GM11168 (cell line): ENCODE data around the gene PLP2.
"Not testable (repeated sequence)": the region's sequence is repeated elsewhere in the genome, so short reads cannot be mapped to it uniquely, and the experiment has no call there.

Source experiments
- in situ Hi-C: fragments of 300-500 bp; cut with MboI; formaldehyde crosslinking; loops from one replicate; pipeline ENCODE4 v1.12.0; 2022; ENCODE audit warnings: low sequenced_read_pairs; ENCODE audit not compliant: unreplicated experiment

The PLP2 gene

DNA sequence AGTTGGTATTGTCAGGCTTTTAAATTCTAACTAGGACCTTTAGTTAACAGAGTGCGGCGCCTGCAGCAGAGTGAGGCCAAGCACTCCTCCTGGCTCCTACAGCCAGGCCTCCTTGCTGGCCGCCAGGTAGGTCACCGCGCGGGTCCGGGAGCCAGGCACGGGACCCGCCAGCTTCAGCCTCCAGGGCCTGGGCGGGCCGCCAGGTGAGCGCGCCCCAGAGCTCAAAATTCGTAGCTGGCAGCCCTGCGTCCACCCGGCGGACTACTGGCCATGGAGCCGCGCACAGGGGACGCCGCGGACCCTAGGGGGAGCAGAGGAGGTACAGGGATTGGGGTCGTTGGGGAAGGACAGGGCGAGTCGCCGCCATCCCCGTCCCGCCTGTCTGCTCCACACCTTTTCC, 9.1 kb upstream of the PLP2 start, which contains the start of gene MAGIX:
MAGIX (plus strand) TSS at position 139 of the 400 bp plus-strand sequence; CDS start at position 271, 132 bp downstream.
- in situ Hi-C loops = no loop called here

DNA sequence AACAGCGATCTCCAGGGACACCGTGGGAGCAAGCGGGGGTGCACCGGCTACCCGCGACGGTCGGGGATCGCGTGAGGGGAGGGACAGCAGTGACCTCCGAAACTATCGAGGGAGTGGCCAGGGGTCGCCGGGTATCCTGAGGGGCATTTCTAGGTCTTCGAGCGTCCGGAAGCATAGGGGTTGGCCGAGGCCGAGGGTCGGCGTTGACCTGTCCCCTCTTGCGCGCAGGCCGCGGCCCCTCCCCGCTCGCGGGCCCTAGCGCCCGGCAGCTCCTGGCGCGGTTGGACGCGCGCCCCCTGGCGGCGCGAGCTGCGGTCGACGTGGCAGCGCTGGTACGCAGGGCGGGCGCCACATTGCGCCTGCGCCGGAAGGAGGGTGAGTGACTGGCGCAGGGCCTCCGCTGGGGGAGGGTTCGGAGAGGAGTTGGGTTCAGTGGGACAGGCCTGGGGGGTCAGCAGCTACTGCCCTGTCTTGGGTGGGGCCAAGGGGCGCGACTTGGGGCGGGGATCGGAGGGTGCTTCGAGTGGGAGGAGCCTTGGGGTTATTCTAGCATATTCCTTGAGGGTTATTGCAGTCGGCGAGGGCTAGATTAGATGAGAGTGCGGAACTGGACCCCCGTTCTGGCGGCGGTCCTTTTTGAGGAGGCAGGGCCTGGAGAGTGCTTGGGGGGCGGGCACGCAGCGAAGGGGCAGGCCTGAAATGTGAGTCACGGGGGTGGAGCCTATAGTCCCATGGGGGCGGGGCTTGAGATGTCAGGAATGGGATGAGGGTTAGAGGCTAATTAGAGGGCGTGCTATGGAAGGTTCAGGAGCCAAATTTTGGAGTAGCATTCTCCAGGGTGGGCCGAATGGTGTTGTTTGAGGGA, 7.9 kb upstream of the PLP2 start:
- in situ Hi-C loops = no loop called here

DNA sequence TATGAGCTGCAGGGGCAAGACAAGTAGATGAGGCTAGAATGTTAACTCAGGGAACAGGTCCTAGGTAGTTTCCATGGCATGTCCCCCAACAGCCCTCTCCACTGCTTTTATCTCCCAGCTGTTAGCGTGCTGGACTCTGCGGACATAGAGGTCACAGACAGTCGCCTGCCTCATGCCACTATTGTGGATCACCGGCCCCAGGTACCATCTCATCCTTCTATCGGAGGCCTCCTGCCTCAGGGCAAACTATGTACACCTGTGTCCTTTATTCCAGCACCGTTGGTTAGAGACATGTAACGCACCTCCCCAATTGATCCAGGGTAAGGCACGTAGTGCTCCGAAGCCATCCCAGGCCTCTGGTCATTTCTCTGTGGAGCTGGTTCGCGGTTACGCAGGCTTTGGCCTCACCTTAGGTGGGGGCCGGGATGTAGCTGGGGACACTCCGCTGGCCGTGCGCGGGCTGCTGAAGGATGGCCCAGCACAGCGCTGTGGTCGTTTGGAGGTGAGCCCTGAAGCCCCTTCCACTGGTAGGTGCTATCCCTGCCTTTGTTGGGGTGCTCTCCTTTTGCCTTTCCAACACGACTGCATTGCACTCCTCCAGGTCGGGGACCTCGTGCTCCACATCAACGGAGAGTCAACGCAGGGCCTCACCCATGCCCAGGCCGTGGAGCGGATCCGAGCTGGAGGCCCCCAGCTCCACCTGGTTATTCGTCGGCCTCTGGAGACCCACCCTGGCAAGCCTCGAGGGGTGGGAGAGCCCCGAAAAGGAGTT, 6.9 kb upstream of the PLP2 start:
- in situ Hi-C loops = no loop called here

DNA sequence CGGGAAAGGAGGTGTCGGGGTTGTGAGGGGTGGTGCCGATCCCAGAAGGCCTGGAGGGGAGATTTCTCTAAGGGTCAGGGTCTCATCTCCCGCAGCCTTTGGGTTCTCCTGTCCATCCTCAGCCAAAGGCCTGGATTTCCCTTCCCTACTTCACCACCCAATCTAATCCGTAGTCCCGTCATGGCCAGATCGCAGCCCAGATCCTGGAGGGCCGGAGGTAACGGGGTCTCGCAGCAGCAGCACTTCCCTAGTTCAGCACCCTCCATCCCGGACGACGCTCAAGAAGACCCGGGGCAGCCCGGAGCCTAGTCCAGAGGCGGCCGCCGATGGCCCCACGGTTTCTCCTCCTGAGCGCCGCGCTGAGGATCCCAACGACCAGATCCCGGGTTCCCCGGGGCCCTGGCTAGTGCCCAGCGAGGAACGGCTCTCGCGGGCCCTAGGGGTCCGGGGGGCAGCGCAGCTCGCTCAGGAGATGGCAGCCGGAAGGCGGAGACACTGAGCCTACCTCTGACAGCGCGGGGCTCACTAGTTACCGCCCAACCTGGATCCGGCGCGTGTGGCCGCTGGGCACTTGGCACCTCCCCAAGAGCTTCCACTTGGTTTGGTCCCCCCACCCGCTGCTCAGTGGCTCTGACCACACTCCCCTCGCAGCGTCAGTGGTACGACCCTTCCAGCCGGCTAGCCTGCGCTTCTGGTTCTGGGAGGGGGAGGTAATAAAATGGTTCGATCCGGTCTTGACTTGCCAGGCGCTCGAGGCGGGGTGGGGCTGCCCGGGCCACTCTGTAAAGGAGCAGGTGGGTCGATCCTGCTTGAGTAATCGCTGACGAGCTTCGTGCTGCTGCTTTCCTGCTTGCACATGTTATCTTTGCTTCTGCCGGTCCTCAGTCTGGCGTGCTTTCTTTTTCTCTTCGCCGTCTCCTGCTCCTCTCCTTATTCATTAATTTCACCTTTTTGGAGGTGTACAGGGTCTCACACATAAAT, 5.5 kb upstream of the PLP2 start:
- in situ Hi-C loops = no loop called here

DNA sequence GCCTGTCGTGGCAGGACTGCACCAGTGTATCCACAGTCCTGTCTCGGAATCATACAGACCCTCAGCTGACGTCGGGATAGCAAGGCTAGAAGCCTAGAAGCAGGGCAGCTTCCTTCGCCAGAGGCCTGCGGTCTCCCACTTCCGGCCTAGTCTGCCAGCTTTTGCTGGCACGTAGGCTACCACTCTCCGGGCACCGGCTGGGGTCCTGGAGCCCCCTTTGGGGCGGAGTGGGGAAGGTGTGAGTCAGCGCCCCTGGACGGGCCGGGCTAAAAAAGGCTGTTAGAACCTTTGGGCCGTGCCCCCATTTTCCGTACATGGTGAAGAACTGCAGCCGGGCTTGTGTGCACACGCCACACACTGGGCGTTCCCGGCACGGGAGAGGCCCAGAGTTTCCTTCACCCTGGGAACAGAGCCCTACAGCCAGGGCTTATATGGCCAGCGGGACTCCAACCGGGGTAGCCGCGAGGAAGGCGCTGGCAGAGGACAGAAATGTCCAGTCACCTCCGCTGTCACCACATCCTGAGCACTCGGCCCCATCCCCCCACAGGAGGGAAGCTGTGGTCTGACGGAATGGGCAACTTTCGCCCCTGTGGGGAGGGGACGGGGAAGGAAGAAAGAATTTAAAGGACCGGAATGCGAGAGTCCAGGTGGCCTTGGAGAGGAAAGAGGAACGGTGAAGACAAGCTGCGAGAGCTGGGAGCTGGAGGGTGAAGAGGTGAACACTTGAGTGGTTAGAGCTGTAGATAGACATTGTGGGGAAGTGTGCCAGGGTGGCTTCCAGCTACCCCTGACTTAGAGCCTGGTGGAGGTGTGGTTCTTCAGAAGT, 4.6 kb upstream of the PLP2 start:
- in situ Hi-C loops = no loop called here

DNA sequence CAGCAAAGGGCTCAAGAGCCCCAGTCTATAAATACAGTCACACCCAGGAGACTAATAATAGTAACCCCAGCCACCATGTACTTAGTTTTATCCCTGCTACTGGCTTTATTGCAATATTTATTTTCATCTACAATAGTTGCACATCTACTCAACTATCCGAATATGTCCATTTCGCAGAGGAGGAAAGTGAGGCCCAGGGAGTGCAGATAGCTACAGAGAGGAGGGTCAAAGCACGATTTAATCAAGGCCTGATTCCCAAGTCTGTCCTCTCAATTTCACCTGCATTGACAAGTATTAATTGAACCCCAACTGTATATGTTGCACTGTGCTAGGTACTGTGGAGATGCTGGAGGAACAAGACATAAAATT, 4.0 kb upstream of the PLP2 start:
- in situ Hi-C loops = no loop called here

DNA sequence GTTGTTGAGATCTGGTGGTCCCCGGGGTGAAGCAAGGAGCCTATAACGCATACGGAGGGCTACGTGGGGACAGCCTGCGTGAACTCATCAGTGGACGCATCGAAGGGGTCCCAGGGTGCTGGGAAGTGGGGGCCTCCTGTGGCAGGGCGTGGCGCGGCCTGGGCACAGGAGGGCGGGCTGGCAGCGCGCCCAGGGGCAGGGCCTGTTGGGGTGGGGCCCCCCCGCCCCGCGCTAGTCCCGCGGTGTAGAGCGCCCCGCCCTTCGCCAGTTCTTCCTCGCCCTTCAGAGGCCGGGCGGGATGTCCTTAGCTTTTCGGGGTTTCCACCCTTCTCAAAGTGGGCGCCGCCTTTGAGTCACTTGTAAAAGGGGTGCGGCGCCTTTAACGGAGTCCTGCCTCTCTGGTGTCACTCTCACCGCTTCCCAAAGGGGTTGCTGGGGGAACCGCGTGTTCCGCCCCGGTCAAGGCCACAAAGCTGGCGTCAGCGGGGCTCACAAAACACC, 632 bp downstream of the PLP2 start:
- in situ Hi-C loops = no loop called here

DNA sequence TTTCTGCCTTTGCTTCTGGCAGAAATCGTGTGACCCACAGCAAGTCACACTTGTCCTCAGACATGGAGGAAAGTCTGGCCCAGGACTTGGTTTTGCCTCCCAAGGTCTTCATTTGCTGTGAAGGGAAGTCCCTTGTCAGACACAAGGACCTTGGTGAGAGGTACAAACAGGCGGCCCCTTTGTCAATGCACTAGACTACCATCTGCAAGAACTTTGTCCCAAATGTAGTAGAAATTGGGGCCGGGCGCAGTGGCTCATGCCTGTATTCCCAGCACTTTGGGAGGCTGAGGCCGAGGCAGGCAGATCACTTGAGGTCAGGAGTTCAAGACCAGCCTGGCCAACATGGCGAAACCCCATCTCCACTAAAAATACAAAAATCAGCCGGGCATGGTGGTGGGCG, 1.8 kb downstream of the PLP2 start:
- in situ Hi-C loops = not testable (repeated sequence)

DNA sequence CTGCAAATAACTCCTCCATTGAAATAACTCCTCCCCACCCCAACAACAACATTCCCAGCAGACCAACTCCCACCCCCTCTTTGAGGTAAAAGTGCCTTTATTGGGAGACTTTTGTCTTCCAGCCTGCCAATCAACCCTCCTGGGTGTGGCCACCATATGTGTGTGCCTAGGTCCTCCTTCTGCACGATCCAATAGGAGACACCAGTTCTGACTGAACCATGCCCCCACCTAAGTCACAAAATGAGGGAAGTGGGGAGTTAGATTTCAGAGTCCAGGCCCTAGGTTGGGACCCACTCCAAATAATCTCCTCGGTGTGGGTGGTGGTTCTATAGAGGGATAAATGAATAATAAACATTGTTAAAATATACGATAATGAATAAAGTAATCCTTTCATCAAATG, 3.0 kb downstream of the PLP2 start:
- in situ Hi-C loops = no loop called here

DNA sequence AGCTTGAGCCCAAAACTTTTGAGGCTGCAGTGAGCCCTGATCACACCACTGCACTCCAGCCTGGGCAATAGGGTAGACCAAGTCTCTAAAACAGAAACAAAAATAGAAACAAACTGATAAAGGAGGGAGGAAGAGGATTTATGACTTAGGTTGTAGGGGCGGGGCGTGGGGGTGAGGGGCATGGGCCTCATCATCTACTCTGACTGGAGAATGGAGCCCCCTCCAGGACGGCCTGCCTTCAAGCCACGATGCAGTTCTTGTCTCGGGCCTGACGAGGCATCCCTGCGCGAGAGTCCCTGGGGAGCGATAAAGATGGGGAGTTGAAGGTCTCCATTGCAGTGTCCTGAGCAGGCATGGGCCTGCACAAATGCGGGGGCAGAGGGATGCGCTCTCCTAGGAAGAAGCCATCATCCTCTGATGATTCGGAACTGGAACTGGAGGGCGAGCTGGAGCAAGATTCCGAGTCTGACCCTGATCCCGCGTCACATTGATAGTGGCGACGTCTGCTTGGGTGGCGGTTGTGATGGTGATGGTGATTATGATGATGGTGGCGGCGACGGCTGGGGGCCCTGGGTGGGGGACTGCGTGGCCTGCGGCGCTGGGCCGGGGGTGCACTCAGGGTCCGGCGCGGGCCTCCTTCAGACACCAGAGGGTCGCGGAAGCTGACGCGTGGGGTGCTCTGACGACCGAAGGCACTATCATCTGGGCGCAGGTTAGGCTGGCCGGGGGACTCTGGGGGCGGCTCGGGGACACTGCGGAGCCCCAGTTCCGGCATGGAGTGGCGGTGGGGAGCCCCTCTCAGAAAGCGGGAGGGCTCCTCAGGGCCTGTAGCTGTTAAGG, 4.0 kb downstream of the PLP2 start:
- in situ Hi-C loops = no loop called here

DNA sequence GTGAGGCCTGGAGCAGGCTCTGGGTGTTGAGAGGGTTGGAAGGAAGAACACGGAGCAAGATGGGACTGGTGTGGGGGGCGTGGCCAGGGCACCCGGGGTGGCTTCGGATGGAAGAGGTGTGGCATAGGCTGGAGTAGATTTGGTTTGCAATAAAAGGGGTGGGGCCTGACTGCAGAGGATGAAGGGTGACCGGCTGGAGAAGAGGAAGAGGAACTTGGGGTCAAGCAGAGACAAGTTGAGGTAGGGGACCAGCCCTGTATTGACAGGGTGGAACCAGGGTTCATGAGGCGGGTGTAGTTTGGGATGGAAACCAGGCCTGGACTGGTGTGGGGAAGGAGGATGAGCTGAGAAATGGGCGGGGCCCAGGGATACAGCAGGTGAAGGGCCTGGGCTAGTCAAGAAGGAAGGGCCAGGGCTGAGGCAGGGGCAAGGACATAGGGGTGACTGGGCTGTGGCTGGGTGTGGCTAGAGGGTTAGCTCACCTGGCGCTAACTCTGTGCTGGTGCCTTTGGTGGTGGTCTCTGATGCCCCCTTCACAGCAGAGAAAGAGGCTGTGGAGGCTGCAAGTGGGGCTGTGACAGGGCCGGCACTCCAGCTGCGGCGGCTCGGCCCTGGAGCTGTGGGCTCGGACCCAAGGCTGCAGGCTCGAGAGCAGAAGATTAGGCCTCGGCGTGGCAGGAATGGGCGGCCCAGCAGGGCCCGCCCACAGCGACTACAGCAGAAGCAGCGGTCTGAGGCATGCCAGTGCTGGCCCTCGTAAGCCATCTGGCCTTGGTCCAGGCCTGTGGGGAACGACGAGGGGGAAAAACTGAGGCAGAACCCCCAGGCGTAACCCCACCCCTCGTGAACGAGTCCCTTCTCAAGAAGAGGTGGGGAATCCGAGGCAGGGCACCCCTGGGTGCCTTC, 5.0 kb downstream of the PLP2 start:
- in situ Hi-C loops = no loop called here

DNA sequence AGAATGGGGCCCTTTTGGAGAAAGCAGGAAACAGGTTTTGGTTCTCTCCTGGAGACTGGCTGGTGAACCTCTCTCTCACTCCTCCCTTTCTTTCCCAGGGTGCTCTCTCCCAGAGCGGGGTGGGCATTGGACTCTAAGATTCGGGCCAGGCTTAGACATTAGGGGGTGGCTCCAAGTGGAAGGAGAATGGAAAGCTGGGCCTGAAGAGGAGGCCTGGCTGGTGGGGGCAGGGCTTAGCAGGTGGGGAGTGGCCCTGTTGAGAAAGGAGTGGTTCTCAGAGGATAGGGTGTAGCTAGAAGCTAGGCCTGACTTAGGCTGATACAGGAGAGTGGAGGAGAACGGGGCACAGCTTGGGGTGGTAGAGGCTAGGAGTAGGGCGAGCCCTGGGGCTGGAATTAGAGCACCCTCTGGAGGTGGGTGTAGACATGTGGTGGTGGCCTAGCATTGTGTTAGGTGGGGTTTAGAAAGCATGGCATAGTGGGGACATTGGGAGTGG, 5.7 kb downstream of the PLP2 start:
- in situ Hi-C loops = no loop called here

DNA sequence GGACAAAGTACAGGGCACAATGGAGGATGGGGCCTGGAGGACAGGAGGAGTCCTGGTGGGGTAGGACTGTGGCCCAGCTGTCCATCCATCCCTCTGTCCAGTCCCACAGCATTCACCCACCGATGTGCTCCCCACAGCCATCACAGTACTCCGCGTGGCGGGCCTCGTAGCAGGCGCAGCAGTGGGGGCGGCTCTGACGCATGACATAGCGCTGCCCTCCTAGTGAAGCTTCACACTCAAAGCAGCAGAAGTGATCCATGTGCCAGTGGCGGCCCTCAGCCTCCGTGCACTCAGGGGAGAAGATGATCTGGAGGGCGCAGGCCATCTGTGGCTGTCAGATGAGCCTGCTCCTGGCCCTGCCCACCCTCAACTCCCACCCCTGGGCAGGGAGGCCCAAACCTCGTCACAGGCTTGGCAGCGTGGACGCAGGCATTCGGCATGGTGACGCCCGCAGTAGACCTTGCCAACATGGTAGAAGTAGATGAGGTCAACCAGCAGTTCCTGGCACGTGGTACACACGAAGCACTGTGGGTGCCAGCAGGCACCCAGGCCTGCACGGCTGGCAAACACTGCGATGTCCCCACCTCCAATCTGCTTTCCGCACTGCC, 6.3 kb downstream of the PLP2 start:
- in situ Hi-C loops = no loop called here

DNA sequence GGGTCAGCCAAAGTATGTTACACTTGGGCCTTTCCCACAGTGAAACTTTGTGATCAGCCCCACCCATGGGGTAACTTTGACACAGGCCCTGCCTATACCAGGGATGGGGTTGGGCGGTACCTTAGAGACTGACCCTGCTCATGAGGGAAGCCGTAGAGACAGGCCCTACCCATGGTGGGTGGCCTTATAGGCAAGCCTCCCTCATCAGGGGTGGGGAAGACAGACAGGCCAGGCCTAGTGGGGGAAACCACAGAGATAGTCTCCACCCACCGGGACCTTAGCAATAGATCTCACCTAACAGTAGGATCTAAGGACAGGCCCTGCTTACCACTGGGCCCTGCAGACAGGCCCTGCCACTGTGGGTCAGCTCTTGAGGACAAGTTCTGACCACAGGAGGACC, 6.8 kb downstream of the PLP2 start:
- in situ Hi-C loops = no loop called here

DNA sequence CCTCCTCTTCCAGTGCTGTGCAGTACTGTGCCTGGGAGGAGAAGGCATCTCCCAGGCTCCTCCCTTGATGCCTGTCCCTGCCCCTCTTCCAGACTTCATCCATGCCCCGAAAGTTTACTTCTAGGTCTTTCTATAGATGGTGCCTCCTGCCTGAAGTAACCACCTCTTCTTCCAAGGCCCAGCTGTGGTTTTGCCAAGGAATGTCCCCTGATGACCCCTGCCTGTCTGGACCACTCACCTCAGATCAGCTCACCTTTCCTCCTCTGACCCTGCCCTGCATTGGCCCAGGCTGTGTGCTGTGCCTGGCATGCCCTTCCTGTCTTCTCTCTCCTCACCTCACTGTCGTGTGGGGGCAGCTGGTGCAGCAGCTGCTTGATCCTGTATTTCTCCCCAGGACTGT, 7.7 kb downstream of the PLP2 start:
- in situ Hi-C loops = no loop called here

DNA sequence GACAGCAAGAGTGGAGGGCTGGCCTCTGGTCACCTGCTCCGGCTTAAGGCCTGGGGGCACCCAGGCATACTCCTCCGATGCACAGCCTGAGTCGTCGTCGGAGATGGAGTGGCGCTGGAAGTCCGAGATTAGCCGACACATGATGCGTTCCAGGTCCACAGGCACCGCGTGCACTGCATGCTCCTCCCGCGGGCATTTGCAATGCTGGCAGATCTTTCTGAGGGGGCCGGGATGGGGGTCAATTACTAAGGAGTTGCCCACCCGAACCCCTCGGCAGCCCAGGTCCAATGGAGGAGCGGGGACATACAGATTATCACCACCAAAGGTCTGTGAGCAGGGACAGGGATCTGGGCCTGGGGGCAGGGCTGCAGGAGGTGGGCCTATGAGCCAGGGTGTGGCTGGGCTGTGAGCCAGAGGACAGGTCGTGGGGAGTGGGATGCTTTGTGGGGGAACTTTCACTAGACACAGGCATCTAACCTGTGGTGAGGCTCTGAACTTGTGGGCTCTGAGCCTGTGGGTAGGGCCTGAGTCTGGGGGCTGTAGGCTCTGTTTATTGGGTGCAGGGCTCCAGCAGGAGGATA, 12.1 kb downstream of the PLP2 start:
- in situ Hi-C loops = no loop called here
